Inflammatory macrophage (primary cell): ENCODE measurements around the gene IL1R2.

Source experiments
- DNase-seq, 2 donors: peaks; one replicate each; pipeline ENCODE4 v3.0.0-alpha.2; 2020 to 2022

Gene IL1R2

GRCh38 chr2:102044235-102044896 is 52.6 kb downstream of the IL1R2 start:
- DNase-seq = no peak

- no peak for DNase-seq
These were observed 53.3 kb downstream of the IL1R2 start for GRCh38 chr2:102044967-102045489.

GRCh38 chr2:102045697-102046096 is 53.9 kb downstream of the IL1R2 start:
- DNase-seq = no peak

GRCh38 chr2:102046135-102046986 is 54.6 kb downstream of the IL1R2 start:
- DNase-seq = no peak

GRCh38 chr2:102048465-102048864 is 56.7 kb downstream of the IL1R2 start:
- no peak for DNase-seq

- peak; percentile 63 to 86 for DNase-seq
These were observed 58.1 kb downstream of the IL1R2 start for GRCh38 chr2:102049756-102050443.

- DNase-seq = peak; percentile 37 to 57
These were observed 59.2 kb downstream of the IL1R2 start for GRCh38 chr2:102050854-102051391.

GRCh38 chr2:102051692-102052277 is 60.0 kb downstream of the IL1R2 start:
- no peak for DNase-seq

GRCh38 chr2:102052365-102052764 is 60.6 kb downstream of the IL1R2 start:
- DNase-seq = peak in 1 of 2 donors; percentile 45

- peak; percentile 79 to 94 for DNase-seq
These were observed 61.3 kb downstream of the IL1R2 start for GRCh38 chr2:102053096-102053495.

- peak in 1 of 2 donors; percentile 18 for DNase-seq
These were observed 63.7 kb downstream of the IL1R2 start for GRCh38 chr2:102055346-102055990.

- peak in 1 of 2 donors; percentile 20 for DNase-seq
These were observed 64.4 kb downstream of the IL1R2 start for GRCh38 chr2:102056079-102056581.

GRCh38 chr2:102057502-102058292 is 65.9 kb downstream of the IL1R2 start:
- DNase-seq = no peak

GRCh38 chr2:102058293-102058833 is 66.6 kb downstream of the IL1R2 start:
- no peak for DNase-seq

- no peak for DNase-seq
These were observed 67.4 kb downstream of the IL1R2 start for GRCh38 chr2:102059151-102059550.

- no peak for DNase-seq
These were observed 68.3 kb downstream of the IL1R2 start for GRCh38 chr2:102060047-102060446.

- no peak for DNase-seq
These were observed 69.0 kb downstream of the IL1R2 start for GRCh38 chr2:102060792-102061191.

- no peak for DNase-seq
These were observed 69.5 kb downstream of the IL1R2 start for GRCh38 chr2:102061286-102061699.

- no peak for DNase-seq
These were observed 70.4 kb downstream of the IL1R2 start for GRCh38 chr2:102061962-102062795.

GRCh38 chr2:102062802-102063201 is 71.0 kb downstream of the IL1R2 start:
- DNase-seq = no peak
